GM21723 (cell line): ENCODE data around the gene FAM210A.
"Not testable (repeated sequence)": the region's sequence is repeated elsewhere in the genome, so short reads cannot be mapped to it uniquely, and the experiment has no call there.

Experiments used
- ATAC-seq: cut with Tn5 transposase; IDR thresholded peaks from one replicate; pipeline ENCODE4 v1.9.1; 2021; ENCODE audit warnings: mild to moderate bottlenecking, moderate library complexity; ENCODE audit not compliant: unreplicated experiment

The FAM210A gene, protein sequence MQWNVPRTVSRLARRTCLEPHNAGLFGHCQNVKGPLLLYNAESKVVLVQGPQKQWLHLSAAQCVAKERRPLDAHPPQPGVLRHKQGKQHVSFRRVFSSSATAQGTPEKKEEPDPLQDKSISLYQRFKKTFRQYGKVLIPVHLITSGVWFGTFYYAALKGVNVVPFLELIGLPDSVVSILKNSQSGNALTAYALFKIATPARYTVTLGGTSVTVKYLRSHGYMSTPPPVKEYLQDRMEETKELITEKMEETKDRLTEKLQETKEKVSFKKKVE

GRCh38 chr18:13726232-13726971, at the start of gene FAM210A, which contains the start of gene RNMT:
TSS of gene FAM210A (minus strand) at chr18:13726558. CDS start at chr18:13682077, 44,481 bp downstream.
TSS of gene RNMT (plus strand) at chr18:13726673. CDS start at chr18:13731518, 4,845 bp downstream.
- peak; percentile 93 for ATAC-seq

DNA sequence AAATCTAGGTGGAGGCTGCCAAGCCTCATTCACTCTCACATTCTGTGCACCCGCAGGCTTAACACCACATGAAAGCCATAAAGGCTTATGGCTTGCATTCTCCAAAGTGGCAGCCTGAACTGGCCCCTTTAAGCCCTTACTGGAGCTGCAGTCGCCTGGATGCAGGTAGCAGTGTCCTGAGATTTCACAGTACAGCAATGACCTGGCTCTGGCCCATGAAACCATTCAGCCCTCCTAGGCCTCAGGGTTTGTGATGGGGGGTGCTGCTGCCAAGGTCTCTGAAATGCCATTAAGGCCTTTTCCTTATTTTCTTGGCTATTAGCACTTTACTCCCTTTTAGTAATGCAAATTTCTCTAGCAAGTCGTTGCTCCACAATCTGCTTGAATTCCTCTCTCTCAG, 48.7 kb upstream of the FAM210A start:
- ATAC-seq: no peak

- no peak for ATAC-seq
Observed at GRCh38 chr18:13762690-13763439, 36.5 kb upstream of the FAM210A start.

GRCh38 chr18:13760047-13760446, 33.7 kb upstream of the FAM210A start:
- no peak for ATAC-seq

DNA sequence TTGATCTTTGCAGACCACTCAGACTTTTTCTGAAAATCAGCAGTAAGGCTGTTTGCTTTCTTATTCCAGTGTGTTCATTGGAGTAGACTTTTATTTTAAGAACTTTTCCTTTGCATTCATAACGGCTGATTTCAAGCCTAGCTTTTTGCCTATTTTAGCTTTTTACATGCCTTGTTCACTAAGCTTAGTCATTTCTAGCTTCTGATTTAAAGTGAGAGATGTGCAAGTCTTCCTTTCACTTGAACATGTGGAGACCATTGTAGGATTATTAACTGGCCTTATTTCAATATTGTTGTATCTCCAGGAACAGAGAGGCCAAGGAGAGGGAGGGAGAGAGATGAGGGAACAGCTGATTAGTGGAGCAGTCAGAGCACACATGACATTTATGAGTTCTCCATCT, 32.3 kb upstream of the FAM210A start:
- ATAC-seq: no peak

DNA sequence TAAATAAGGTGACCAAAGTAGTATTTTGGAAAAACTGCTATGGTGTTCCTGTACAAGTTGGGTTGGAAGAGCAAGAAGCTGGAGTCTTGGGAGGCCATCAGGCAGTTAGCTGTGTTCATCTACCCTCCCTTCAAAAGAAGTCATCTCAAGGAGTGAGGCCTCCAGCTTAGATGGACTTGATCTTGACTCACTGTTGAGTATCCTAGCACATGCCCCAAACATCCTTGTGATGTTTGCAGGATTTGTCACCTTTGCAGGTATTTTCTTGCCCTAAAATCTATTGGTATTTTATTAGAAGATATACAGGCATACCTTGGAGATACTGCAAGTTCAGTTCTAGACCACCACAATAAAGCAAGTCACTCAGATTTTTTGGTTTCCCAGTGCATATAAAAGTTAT, 30.3 kb upstream of the FAM210A start:
- ATAC-seq: no peak

- ATAC-seq: no peak
Observed at GRCh38 chr18:13756261-13756660, 29.9 kb upstream of the FAM210A start.

- ATAC-seq: not testable (repeated sequence)
Observed at GRCh38 chr18:13751599-13751998, 25.2 kb upstream of the FAM210A start.

DNA sequence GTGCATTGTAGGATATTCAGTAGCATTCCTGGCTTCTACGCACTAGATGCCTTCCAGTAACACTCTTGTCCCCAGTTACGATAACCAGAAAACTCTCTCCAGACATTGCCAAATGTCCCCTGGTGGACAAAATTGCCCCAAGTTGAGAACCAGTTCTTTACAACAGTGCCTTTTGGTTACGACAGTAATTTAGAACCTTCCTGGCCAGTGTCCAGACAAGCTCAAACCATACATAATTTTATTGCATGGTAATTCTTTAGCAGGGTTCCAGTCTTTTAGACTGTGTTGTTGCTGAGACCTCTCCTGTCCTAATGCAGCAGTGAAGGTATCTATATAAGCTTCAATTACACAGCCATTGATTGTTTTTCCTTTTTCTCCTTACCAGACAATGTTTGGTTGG, 20.3 kb upstream of the FAM210A start:
- ATAC-seq: no peak

DNA sequence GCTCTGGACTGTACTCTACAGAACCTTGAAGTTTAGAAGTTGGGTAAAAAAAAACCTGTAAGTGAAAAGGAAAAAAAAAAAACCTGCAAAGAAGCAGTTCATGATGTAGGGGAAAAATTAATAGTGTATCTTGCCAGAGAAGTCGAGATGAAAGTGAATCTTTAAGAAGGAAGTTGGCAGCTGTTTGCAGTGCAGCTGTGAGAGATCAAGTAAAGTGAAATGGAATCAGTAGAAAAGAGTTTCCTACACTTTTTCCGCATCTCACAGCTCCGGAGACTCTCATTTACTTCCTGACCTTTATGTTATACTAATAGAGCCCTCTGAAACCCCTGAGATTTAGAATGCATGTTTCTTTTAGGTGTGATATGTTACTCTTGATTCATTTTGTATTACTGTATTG, 19.3 kb upstream of the FAM210A start:
- no peak for ATAC-seq

- no peak for ATAC-seq
Observed at GRCh38 chr18:13735681-13736080, 9.3 kb upstream of the FAM210A start.

GRCh38 chr18:13730481-13730880, 4.1 kb upstream of the FAM210A start:
- ATAC-seq: no peak

- peak; percentile 17 for ATAC-seq
Observed at GRCh38 chr18:13726972-13727331, 594 bp upstream of the FAM210A start.

- peak; percentile 1 for ATAC-seq
Observed at GRCh38 chr18:13725566-13726231, 659 bp downstream of the FAM210A start.

DNA sequence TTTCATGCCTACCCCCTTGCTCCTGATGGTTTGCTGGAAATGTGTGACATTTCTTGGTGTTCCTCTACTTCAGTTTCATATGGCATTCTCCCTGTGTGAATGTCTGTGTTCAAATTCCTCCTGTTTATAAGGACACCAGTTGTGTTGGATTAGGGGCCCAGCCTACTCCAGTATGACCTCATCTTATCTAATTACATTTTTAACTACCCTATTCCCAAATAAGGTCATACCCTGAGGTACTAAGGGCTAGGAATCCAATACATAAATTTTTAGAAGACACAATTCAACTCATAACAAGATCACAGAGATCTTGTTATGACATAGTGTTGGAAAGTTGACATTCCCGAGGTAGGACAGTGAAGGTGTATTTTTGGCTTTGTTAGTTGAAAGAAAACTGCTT, 5.5 kb downstream of the FAM210A start:
- no peak for ATAC-seq

GRCh38 chr18:13720123-13720522, 6.2 kb downstream of the FAM210A start:
- no peak for ATAC-seq

DNA sequence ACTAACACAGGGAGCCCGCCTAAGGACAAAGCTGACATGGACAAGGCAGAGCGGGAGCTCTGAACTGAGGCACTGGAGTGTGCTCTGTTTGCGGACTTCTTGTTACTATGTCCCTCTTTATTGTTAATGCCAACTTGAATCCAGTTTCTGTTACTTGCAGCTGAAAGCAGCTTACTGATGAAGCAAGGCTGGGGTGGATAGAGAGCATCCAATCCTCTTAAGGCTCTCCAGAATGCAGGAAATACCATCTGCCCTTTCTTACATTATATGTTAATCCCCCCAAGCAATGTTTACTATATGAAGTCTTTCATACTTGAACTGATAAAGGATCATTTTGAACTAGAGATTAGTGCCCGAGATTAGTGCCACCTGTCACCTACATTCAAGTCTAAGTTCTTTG, 9.4 kb downstream of the FAM210A start:
- ATAC-seq: no peak

GRCh38 chr18:13715330-13715729, 11.0 kb downstream of the FAM210A start:
- ATAC-seq: no peak

DNA sequence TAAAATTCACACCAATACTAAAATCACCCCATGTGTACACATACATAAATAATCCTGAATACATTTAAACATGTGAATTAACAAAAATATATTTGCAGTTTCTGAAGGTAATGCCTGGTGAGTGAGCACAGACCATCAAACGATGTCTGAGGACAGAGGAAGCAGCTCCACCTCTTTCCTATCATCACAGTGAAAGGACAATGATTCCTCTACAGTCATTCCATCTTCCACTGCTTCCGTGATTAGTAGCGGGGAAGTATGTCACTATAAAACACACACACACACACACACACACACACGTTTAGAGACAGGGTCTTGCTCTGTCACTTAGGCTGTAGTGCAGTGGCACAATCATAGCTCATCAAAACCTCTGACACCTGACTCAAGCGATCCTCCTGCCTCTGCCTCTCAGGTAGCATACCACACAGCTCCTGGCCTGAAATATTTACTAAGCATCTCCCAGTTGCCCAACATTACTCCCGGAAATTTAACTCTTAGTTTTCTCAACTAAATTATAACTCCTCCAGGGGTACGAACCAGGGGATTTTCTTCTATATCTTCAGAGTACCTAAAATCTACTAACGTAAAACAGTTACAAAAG, 12.8 kb downstream of the FAM210A start:
- no peak for ATAC-seq

- ATAC-seq: no peak
Observed at GRCh38 chr18:13712400-13713131, 13.8 kb downstream of the FAM210A start.
